ENCODE measurements around the gene ICAM5.

ICAM5 gene, protein sequence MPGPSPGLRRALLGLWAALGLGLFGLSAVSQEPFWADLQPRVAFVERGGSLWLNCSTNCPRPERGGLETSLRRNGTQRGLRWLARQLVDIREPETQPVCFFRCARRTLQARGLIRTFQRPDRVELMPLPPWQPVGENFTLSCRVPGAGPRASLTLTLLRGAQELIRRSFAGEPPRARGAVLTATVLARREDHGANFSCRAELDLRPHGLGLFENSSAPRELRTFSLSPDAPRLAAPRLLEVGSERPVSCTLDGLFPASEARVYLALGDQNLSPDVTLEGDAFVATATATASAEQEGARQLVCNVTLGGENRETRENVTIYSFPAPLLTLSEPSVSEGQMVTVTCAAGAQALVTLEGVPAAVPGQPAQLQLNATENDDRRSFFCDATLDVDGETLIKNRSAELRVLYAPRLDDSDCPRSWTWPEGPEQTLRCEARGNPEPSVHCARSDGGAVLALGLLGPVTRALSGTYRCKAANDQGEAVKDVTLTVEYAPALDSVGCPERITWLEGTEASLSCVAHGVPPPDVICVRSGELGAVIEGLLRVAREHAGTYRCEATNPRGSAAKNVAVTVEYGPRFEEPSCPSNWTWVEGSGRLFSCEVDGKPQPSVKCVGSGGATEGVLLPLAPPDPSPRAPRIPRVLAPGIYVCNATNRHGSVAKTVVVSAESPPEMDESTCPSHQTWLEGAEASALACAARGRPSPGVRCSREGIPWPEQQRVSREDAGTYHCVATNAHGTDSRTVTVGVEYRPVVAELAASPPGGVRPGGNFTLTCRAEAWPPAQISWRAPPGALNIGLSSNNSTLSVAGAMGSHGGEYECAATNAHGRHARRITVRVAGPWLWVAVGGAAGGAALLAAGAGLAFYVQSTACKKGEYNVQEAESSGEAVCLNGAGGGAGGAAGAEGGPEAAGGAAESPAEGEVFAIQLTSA

DNA sequence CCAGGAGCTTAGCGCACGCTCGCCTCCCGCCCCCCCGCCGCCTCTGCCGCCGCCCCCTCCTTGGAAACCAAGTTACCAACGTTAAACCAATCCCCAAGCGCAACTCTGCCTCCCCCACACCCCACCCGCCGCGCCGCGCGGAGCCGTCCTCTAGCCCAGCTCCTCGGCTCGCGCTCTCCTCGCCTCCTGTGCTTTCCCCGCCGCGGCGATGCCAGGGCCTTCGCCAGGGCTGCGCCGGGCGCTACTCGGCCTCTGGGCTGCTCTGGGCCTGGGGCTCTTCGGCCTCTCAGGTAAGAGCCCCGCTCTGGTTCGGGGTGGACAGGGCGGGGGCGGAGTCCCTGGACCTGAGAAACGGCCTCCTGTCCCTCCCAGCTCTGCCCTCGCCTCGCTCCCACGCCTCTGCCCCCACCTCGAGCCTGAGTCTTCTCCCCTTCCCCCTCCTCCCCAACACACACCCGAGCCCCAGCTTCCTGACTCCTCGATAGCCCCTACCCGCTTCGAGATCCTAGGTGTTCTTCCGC, at the start of gene ICAM5:
Gene ICAM5, plus strand, starts transcription at position 117 of the 521 bp plus-strand sequence. Its CDS starts 92 bp downstream, at position 209.
- TF ChIP-seq EGR1 (IDR thresholded peaks at IDR 0.05): peak; percentile 57
- no peak for TF ChIP-seq CEBPB (IDR thresholded peaks at IDR 0.05)

DNA sequence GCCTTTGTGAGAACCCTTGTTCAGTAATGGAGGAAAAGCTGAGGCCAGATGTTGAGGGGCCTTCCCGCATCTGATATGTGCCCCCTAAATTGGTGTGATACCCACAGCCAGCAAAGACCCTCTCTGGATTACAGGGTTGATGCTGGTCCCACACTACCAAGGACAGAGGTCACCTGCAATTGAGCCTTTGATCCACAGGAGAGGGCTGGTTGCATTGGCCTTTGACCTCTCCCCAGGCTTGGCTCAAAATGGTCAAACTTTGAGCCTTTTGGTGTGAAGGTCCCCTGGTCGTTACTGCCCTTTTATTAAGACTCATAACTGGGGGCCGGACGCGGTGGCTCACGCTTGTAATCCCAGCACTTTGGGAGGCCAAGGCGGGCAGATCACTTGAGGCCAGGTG, 46.1 kb upstream of the ICAM5 start:
- TF ChIP-seq EP300 (IDR thresholded peaks at IDR 0.05; ENCODE audit: borderline replicate concordance) (no peak), EGR1 (IDR thresholded peaks at IDR 0.05) (no peak)

GRCh38 chr19:10245189-10245939, 44.4 kb upstream of the ICAM5 start:
- no peak for TF ChIP-seq YY1 (IDR thresholded peaks at IDR 0.05; ENCODE audit: low read depth)
- no peak for TF ChIP-seq MAX (IDR thresholded peaks at IDR 0.05)
- TF ChIP-seq EGR1 (IDR thresholded peaks at IDR 0.05): no peak
- TF ChIP-seq NFIC (IDR thresholded peaks at IDR 0.05): no peak

DNA sequence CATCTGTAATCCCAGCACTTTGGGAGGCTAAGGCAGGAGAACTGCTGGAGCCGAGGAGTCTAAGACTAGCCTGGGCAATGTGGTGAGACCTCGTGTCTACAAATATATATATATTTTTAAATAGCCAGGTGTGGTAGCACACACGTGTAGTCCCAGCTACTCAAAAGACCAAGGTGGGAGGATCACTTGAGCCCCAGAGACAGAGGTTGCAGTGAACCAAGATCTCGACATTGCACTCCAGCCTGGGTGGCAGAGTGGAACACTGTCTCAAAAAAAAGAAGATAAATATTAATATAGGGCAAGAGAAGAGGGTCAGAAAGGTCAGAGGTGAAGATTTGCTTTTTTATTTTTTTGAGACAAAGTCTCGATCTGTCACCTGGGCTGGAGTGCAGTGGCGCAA, 43.2 kb upstream of the ICAM5 start:
- TF ChIP-seq, protein P1, sequence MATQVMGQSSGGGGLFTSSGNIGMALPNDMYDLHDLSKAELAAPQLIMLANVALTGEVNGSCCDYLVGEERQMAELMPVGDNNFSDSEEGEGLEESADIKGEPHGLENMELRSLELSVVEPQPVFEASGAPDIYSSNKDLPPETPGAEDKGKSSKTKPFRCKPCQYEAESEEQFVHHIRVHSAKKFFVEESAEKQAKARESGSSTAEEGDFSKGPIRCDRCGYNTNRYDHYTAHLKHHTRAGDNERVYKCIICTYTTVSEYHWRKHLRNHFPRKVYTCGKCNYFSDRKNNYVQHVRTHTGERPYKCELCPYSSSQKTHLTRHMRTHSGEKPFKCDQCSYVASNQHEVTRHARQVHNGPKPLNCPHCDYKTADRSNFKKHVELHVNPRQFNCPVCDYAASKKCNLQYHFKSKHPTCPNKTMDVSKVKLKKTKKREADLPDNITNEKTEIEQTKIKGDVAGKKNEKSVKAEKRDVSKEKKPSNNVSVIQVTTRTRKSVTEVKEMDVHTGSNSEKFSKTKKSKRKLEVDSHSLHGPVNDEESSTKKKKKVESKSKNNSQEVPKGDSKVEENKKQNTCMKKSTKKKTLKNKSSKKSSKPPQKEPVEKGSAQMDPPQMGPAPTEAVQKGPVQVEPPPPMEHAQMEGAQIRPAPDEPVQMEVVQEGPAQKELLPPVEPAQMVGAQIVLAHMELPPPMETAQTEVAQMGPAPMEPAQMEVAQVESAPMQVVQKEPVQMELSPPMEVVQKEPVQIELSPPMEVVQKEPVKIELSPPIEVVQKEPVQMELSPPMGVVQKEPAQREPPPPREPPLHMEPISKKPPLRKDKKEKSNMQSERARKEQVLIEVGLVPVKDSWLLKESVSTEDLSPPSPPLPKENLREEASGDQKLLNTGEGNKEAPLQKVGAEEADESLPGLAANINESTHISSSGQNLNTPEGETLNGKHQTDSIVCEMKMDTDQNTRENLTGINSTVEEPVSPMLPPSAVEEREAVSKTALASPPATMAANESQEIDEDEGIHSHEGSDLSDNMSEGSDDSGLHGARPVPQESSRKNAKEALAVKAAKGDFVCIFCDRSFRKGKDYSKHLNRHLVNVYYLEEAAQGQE (IDR thresholded peaks at IDR 0.05; ENCODE audit: low read depth): no peak
- TF ChIP-seq TEAD4 (IDR thresholded peaks at IDR 0.05) (no peak), NFIC (IDR thresholded peaks at IDR 0.05) (no peak), FOXM1 (IDR thresholded peaks at IDR 0.05; ENCODE audit: borderline replicate concordance, low read depth) (no peak), YY1 (IDR thresholded peaks at IDR 0.05; ENCODE audit: low read depth) (no peak), RAD21 (IDR thresholded peaks at IDR 0.05; ENCODE audit: low read depth) (no peak), USF1 (IDR thresholded peaks at IDR 0.05) (no peak), CREB1 (IDR thresholded peaks at IDR 0.05; ENCODE audit: low read depth) (no peak), ZBTB7A (IDR thresholded peaks at IDR 0.05; ENCODE audit: low read depth) (no peak), TAF1 (IDR thresholded peaks at IDR 0.05; ENCODE audit: low read depth) (no peak), EP300 (IDR thresholded peaks at IDR 0.05; ENCODE audit: borderline replicate concordance) (no peak), TCF12 (IDR thresholded peaks at IDR 0.05; ENCODE audit: low read depth) (no peak), EGR1 (IDR thresholded peaks at IDR 0.05) (no peak)

DNA sequence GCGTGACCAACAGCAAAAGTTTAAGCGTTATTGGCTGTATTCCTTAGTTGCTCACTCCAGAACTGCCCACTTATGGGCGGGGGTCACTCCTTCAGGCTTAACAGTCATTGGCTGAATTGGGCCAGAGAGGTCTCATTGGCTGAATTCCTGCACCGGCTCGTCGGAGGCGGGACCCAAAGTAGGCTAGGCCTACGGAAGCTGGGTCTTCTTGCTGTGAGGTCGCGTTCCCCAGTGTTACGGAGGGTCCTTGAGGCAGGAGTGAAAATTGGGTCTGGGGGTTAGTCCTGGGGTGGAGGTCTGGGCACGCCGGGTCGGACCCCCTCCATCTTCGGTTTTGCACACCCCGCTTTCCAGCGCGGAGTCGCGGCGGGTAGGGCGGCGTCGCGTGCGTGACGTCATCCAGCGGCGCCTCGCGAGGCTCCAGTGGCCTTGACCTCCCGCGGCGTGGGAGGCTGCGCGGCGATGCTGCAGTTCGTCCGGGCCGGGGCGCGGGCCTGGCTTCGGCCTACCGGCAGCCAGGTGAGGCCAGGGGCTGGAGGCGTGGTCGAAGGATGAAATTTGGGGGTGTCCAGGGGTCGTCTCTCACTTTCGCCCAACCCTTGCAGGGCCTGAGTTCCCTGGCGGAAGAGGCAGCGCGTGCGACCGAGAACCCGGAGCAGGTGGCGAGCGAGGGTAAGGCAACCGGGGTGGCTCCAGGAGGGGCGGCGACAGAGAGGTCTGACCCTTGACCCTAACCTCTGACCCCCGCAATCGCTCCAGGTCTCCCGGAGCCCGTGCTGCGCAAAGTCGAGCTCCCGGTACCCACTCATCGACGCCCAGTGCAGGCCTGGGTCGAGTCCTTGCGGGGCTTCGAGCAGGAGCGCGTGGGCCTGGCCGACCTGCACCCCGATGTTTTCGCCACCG, 37.7 kb upstream of the ICAM5 start, which contains the start of gene MRPL4:
Gene MRPL4, plus strand, starts transcription at position 423 of the 903 bp plus-strand sequence. Its CDS starts 40 bp downstream, at position 463.
- TF ChIP-seq CEBPB (IDR thresholded peaks at IDR 0.05) (no peak), RAD21 (IDR thresholded peaks at IDR 0.05; ENCODE audit: low read depth) (no peak), TCF12 (IDR thresholded peaks at IDR 0.05; ENCODE audit: low read depth) (peak; percentile 64), NFIC (IDR thresholded peaks at IDR 0.05) (peak; percentile 23; the same call in 1 of the 2 replicates), EP300 (IDR thresholded peaks at IDR 0.05; ENCODE audit: borderline replicate concordance) (no peak), YY1 (IDR thresholded peaks at IDR 0.05; ENCODE audit: low read depth) (0 out of 2 replicates have a peak, but pooled peaks have one; percentile 52), TAF1 (IDR thresholded peaks at IDR 0.05; ENCODE audit: low read depth) (peak; percentile 78), CREB1 (IDR thresholded peaks at IDR 0.05; ENCODE audit: low read depth) (peak; percentile 93), MAX (IDR thresholded peaks at IDR 0.05) (peak; percentile 94), ZBTB7A (IDR thresholded peaks at IDR 0.05; ENCODE audit: low read depth) (peak; percentile 73; the same call in 1 of the 2 replicates), TEAD4 (IDR thresholded peaks at IDR 0.05) (no peak), USF1 (IDR thresholded peaks at IDR 0.05) (peak; percentile 32; the same call in 1 of the 2 replicates), FOXM1 (IDR thresholded peaks at IDR 0.05; ENCODE audit: borderline replicate concordance, low read depth) (no peak), EGR1 (IDR thresholded peaks at IDR 0.05) (peak; percentile 73; the same call in 1 of the 2 replicates)
- TF ChIP-seq, protein P1 (IDR thresholded peaks at IDR 0.05; ENCODE audit: low read depth): no peak

All from Ishikawa (cell line).